Activated naive CD4-positive, alpha-beta T cell treated with anti-CD3 and anti-CD28 coated beads for 36 hours (primary cell): Measurements from ENCODE around the gene MAP2K4. TPM values are rescaled to one million over a fixed set of nuclear protein-coding genes. Genes with fewer than 3 reads are reported as not detected.

Experiments
- CTCF ChIA-PET: fragments of 350-600 bp; sonication (Branson Sonifier 250); formaldehyde crosslinking; loops from one replicate; lab custom pipeline; 2021; ENCODE audit warnings: antibody characterized with exemption; lab: Charles Lee
- DNase-seq: peaks from one replicate; pipeline ENCODE4 v3.0.0-alpha.2; 2020
- H3K27ac Mint-ChIP-seq: one replicate; pipeline ENCODE4 v1.8.0; 2021; ENCODE audit warnings: mild to moderate bottlenecking, mixed read lengths
- H3K27me3 Mint-ChIP-seq: one replicate; pipeline ENCODE4 v1.8.0; 2021; ENCODE audit warnings: low read depth, mixed read lengths
- H3K36me3 Mint-ChIP-seq: one replicate; pipeline ENCODE4 v1.8.0; 2021; ENCODE audit warnings: low read depth, mixed read lengths
- H3K4me1 Mint-ChIP-seq: one replicate; pipeline ENCODE4 v1.8.0; 2021; ENCODE audit warnings: low read depth, mixed read lengths
- H3K4me3 Mint-ChIP-seq: one replicate; pipeline ENCODE4 v1.8.0; 2021; ENCODE audit warnings: mild to moderate bottlenecking, moderate library complexity, mixed read lengths
- H3K9me3 Mint-ChIP-seq: one replicate; pipeline ENCODE4 v1.8.0; 2021; ENCODE audit warnings: mixed read lengths
- intact Hi-C: fragments of 100-400 bp; cut with micrococcal nuclease; formaldehyde crosslinking; loops from one replicate; pipeline ENCODE4 v1.15.1; 2023
- microRNA-seq: library from miRNA; unstranded; fragments of <30 nt; microRNA quantifications from one replicate; pipeline ENCODE4 v1.2.0, GENCODE V29; 2022; ENCODE audit warnings: borderline microRNAs expressed, borderline replicate concordance
- total RNA-seq, 2 experiments: library from RNA; stranded (reverse); gene quantifications; one replicate each; pipeline ENCODE4 v1.2.3, GENCODE V29; 2021

The MAP2K4 gene
- total RNA-seq, 2 experiments from 2014 or later: 22.5 to 23.5 TPM

DNA sequence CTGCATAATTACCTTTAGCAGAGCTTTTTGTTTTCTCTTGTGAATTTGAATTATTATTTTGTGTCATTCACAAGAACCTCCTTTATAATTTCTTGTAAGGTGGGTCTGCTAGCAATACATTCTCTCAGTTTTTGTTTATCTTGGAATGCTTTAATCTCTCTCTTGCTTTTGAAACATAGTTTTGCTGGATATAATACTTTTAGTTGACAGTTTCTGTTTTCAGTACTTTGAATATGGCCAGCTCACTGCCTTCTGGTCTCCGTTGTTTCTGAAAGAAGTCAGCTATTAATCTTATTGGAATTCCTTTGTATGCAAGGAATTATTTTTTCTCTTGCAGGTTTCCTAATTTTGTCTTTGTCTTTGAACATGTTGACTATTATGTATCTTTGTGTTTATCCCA, 167.0 kb downstream of the MAP2K4 start:
- no peaks in the 10 kb centered on the region for H3K36me3 Mint-ChIP-seq
- H3K4me3 Mint-ChIP-seq: no peak overlapping the region
- no peak overlapping the region for H3K27ac Mint-ChIP-seq
- peaks cover 15% of the 10 kb centered on the region for H3K9me3 Mint-ChIP-seq
- no peaks in the 10 kb centered on the region for H3K4me1 Mint-ChIP-seq
- no peaks in the 10 kb centered on the region for H3K27me3 Mint-ChIP-seq
- intact Hi-C loops: no loop called here
- DNase-seq: no peak
- CTCF ChIA-PET: no interaction called here

DNA sequence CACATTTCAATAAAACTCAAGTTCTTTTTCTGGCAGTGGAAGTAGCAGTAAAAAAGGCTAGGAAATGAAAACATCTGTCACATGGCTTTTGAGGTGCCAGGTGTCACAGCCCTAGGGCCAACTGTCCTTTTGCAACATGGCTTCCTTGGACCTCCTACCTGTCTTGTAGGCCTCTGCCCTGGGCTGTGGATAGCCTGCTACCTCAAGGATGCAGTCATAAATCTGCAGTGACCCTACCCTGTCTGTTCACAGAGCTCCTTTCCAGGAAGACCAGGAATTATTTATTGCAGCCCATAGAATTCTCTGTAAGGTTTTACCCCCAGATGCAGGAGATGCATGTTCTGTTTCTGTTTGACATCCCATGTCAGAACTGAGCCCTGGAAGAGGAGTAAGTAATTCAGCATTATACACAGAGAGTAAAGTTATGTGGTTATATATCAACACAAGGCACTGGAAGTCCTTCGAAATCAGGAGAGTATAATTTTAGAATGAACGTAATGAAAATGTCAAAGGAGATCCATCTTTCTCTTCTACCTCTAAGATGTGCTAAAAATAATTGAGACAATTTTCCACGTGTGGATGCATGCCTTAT, 172.6 kb downstream of the MAP2K4 start:
- H3K36me3 Mint-ChIP-seq: no peaks in the 10 kb centered on the region
- no peak for DNase-seq
- peaks cover 5% of the 10 kb centered on the region for H3K27me3 Mint-ChIP-seq
- CTCF ChIA-PET: no interaction called here
- no peak overlapping the region for H3K4me3 Mint-ChIP-seq
- H3K9me3 Mint-ChIP-seq: peaks cover 10% of the 10 kb centered on the region
- no peaks in the 10 kb centered on the region for H3K4me1 Mint-ChIP-seq
- intact Hi-C loops: no loop called here
- no peak overlapping the region for H3K27ac Mint-ChIP-seq

Small RNAs within 50 kb of the gene (microRNA-seq; reads per million reads assigned to microRNA genes)
- 3,620 reads per million, percentile 92 among the genes with 10 or more reads in this experiment for gene MIR744

Other genes with a start within 250 kb of the MAP2K4 start
- gene ZNF18, start 23.4 kb upstream of the MAP2K4 start, total RNA-seq: 1 to 10 TPM; 8.1 to 8.2 TPM